GM12874 (cell line): Measurements from ENCODE around the gene SUPT5H.

Experiments
- TF ChIP-seq, protein P1 (sequence below): IDR thresholded peaks from 2 replicates; pipeline ENCODE4 v1.5.1; 2011; ENCODE audit warnings: low read depth, mild to moderate bottlenecking, control low read depth, low read length, moderate library complexity; ENCODE audit not compliant: insufficient read depth

The SUPT5H gene

DNA sequence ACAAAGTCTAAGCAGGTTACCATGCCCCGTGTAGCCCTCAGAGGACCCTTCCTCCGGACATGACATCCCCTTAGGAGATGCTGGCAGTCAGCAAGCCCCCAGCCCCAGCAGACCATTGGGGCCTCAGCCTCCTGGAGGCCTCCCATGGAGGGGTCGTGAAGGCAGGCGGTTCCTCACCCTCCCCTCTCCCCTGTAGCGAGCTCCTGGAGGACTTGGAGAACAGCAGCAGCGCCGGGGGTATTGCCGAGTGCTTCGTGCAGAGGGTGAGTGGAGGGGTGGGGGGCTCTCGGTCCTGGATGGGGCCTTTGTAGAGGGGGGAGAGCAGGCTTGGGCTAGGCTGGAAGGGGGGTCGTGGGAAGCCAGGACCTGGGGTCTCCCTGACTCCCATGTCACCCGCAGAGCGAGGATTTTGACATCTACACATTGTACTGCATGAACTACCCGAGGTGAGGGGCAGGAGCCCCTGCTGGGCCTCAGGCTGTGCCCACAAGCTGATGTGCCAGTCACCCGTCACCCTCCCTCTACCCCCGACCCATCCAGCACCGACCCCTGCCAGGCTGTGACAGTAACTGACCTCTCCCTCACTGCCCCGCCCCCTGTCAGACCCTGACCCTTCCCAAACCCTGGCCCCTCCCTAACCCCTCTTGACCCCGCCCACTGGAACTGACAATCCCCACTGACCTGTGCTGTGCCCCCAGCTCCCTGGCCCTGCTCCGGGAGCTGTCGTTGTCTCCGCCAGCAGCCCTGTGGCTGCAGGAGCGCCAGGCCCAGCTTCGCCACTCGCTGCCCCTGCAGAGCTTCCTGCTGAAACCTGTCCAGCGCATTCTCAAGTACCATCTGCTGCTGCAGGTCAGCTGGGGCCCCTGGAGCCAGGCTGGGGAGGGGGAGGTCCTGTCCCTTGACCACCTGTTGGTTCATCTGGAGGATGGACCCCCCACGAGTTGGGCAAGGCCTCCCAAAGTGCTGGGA is 28.9 kb upstream of the SUPT5H start:
- TF ChIP-seq, protein P1, sequence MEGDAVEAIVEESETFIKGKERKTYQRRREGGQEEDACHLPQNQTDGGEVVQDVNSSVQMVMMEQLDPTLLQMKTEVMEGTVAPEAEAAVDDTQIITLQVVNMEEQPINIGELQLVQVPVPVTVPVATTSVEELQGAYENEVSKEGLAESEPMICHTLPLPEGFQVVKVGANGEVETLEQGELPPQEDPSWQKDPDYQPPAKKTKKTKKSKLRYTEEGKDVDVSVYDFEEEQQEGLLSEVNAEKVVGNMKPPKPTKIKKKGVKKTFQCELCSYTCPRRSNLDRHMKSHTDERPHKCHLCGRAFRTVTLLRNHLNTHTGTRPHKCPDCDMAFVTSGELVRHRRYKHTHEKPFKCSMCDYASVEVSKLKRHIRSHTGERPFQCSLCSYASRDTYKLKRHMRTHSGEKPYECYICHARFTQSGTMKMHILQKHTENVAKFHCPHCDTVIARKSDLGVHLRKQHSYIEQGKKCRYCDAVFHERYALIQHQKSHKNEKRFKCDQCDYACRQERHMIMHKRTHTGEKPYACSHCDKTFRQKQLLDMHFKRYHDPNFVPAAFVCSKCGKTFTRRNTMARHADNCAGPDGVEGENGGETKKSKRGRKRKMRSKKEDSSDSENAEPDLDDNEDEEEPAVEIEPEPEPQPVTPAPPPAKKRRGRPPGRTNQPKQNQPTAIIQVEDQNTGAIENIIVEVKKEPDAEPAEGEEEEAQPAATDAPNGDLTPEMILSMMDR, result no peak

DNA sequence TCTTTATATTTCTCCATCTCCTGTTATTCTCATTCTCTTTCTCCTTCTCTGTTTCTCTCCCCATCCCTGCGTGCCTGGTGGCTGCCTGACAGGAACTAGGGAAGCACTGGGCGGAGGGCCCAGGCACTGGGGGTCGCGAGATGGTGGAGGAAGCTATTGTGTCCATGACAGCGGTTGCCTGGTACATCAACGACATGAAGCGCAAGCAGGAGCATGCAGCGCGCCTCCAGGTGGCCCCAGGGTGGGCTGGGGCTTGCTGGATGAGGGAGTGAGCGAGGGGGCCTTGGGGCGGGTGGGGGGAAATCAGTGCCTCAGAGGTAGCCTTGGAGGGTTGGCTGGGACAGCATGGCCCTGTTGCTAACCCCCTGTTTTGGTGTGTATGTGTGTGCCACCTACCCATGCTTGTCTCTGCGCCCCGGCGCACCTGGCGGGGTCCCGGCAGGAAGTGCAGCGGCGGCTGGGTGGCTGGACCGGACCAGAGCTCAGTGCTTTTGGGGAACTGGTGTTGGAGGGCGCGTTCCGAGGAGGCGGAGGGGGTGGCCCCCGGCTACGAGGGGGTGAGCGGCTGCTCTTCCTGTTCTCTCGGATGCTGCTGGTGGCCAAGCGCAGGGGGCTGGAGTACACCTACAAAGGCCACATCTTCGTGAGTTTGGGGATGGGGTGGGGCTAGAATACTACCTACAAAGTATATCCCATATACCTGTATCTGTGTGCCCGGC is 27.8 kb upstream of the SUPT5H start:
- TF ChIP-seq, protein P1, result no peak

DNA sequence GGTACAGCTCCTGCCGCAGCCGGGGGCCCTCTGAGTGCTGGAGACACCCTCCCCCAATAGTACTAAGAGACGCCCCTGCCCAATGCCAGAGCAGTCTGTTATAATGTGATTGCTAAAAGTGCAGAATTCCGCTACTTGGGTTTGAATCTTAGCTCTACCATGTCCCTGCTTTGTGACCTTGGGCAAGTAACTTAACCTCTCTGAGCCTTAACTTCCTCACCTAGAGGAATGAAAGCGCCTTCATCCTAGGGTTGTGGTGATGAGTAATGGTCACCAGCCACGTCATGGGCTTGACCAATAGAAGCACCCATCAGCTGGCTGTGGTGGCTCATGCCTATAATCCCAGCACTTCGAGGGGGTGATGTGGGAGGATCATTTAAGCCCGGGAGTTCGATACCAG is 26.4 kb upstream of the SUPT5H start:
- TF ChIP-seq, protein P1, result no peak

DNA sequence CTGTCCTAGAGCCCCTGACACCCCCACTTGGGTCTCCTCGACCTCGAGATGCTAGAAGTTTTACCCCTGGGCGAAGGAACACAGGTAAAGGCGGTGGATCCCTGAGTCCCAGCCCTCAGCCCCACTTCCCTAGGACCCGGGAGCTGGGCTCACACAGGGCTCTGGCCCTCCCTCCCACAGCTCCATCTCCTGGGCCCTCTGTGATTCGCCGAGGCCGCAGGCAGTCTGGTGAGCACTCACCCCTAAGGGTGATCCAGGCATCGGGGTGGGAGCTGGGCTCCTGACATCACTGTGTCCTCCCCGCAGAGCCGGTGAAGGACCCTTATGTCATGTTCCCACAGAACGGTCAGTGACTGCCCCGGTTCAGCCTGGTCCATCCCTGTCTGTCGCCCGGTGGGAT is 24.6 kb upstream of the SUPT5H start:
- TF ChIP-seq, protein P1, result no peak

DNA sequence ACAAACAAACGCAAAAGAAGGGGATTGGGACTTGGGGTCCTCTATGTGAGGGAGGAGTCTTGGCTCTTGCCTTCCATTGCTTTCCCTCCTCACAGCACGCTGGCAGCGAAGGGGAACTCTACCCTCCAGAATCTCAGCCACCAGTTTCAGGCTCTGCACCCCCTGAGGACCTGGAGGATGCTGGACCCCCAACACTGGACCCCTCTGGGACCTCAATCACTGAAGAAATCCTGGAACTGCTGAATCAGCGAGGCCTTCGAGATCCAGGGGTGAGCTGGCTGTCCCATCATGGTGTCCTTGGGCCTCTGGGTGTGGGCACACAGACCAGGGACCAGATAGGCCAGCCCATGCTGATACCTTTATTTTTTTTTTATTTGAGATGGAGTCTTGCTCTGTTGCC is 23.4 kb upstream of the SUPT5H start:
- TF ChIP-seq, protein P1, result no peak

DNA sequence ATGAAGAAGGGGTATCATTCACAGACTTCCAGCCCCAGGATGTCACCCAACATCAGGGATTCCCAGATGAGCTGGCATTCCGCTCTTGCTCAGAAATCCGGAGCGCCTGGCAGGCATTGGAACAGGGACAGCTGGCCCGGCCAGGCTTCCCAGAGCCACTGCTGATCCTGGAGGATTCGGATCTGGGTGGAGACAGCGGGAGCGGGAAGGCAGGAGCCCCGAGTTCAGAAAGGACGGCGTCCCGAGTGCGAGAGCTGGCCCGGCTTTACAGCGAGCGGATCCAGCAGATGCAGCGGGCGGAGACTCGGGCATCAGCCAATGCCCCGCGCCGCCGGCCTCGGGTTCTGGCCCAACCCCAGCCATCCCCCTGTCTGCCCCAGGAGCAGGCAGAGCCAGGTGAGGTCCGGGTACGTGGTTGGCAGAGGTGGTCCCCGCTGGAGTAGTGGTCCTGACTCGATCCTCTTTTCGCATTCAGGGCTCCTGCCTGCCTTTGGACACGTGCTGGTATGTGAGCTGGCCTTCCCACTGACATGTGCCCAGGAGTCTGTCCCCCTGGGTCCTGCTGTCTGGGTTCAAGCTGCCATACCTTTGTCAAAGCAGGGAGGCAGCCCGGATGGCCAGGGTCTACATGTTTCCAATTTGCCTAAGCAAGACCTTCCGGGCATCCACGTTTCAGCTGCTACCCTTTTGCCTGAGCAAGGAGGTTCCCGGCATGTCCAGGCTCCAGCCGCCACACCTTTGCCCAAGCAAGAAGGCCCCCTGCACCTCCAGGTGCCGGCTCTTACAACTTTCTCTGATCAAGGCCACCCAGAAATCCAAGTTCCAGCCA is 21.9 kb upstream of the SUPT5H start:
- TF ChIP-seq, protein P1, result no peak

DNA sequence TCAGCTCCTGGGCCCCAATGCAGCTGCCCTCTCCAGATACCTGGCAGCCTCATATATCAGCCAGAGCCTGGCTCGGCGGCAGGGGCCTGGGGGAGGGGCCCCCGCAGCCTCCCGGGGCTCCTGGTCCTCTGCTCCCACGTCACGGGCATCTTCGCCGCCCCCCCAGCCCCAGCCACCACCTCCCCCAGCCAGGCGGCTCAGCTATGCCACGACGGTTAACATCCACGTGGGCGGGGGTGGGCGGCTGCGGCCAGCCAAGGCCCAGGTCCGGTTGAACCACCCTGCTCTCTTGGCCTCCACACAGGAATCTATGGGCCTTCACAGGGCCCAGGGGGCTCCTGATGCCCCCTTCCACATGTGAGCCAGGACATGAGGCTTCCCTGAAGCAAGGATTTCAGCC is 20.4 kb upstream of the SUPT5H start:
- TF ChIP-seq, protein P1, result no peak
